COLO668 (cell line): ENCODE data around the gene ITGB4.

Experiments used
- DNase-seq: peaks from one replicate; lab custom pipeline; 2025; ENCODE audit not compliant: unreplicated experiment; lab: John Stamatoyannopoulos, UW

Gene ITGB4

DNA sequence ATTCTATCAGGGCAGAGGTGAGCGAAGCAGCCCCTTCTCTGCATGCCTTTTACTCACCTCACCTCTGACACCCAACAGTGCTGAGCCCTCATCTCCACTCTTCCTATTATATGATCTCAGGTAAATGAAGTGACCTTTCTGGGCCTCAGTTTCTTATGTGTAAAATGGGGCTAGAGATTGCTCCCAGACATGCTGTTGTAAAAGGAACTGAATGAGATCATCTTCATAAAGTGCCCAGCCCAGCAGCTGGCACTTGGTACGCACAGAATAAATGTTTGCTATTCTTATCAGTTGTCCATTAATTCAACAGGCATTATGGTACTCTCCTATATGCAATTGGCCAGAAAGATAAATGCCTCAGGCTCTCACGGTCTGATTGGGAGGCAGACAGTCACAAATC lies 48.3 kb downstream of the ITGB4 start:
- peak; percentile 57 for DNase-seq

DNA sequence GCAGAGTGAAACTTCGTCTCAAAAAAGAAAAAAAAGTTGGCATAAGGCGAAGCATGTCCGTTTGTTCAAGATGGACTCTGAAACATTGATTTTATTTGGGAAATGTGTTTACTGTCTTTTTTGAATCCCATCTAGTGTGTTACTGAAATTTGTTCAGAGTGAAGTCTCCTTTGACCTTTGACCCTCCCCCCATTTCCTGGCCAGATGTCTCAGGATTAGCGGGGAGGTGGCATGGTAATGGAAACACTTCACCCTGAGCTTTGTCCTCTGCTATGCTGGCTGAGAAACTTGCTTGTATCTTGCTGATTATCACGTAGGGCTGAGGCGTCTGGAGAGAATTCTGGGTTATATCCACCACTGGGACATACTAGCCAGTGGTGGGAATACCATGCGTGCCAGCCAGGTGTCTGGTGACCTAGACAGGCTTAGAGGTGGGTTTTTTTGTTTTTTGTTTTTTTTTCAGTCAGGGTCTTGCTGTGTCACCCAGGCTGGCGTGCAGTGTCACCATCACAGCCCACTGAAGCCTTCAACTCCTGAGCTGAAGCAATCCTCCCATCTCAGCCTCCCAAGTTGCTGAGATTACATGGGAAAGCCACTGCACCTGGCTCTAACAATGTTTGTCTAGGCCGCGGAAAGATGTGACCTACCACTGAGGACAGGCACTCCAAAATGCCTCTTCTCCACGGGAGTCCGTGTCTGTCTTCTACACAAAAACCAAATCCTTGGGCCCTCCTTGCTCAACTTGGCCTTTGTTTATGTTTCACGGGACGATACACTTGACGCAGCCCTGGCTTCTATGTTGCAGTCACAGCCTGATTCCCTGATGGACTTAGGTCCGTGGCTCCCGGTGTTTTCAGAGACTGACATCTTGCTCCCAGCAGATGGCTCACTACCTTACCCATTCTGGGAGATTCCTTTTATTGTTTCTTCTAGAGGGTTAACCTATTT lies 50.3 kb downstream of the ITGB4 start:
- DNase-seq = no peak

DNA sequence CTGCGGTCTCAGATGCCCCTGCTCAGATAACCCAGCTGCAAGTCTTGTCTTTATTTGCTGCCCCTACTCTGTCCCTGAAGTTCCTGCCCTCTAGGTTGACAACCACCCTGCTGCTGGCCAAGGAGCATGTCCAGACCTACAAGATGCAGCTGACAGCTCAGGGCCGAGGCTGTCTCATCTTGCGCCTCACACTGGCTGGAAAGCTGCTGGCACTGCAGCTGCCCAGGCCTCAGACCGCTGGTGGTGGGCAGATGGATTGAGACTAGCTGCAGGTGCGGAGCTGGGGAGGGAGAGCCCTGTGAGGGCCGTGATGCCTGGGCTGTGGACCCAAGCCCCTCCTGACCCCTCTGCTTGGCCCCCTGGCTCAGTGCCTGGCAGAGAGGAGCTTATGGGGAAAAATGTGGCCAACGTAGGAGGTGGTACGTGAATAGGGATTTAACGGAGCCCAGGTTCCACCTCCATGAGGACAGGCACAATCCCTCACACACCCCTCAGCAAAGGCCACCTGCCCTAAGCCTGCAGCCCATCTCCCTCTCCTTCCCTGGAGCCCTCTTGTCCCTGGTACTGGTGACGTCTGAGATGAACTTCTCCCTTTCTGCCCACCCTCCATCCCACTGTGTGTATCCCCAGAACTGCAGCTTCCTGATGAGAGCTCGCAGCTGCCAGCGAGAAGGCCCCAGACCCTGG lies 52.0 kb downstream of the ITGB4 start:
- DNase-seq = no peak

DNA sequence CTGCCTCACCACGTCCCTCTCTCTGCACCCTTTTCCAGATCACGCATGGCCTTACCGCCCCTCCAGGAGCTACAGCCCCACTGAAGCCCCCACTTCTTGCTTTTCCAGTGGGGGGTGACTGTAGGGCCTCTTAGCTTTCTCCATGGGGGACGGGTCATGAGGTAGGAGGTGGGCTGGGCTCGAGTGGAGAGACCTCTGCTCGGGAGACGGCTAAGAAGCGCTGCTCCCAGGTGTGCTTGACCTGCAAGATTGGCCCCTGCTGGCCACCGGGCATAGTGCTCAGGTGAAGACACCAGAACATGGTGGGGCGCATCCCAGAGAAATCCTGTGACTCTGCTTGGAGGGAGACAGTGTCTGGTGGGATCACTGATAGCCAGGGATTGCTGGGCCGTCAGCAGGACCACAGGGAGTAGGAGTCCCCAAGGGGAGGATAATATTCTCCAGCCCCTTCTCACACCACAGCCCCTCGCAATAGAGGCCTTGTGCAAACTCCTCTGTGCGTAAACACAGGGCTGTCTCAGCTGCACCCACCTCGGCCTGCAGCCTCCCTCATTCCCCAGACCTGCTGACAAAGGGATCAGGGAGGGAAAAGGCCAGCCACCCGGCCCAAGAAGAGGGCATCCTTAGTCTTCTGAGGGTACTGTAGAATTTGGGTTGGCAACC lies 52.7 kb downstream of the ITGB4 start:
- DNase-seq = peak; percentile 12

DNA sequence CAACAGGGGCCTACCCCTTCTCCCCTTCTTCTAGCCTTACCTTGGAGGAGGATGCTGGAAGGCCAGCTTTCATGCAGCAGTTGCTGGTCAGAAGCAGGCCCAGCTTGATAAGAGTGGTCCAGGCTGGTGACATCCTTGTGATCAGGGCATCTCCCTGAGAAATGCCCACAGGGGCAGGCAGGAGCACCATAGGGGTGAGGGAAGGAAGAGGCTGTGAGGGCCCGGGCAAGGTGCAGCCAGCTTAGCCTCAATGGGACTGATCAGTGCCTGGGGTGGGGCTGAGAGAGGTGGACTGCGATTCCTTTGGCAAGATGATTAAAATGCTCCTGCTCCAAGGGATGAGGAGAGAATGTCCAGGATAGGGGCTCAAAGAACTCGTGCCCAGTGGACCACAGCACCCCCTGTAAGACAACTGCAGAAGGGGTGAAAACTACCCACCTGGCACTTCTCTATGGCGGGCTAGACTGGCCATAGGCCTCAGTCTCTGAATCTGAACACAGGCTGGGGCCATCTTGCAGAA lies 53.3 kb downstream of the ITGB4 start:
- DNase-seq = no peak

DNA sequence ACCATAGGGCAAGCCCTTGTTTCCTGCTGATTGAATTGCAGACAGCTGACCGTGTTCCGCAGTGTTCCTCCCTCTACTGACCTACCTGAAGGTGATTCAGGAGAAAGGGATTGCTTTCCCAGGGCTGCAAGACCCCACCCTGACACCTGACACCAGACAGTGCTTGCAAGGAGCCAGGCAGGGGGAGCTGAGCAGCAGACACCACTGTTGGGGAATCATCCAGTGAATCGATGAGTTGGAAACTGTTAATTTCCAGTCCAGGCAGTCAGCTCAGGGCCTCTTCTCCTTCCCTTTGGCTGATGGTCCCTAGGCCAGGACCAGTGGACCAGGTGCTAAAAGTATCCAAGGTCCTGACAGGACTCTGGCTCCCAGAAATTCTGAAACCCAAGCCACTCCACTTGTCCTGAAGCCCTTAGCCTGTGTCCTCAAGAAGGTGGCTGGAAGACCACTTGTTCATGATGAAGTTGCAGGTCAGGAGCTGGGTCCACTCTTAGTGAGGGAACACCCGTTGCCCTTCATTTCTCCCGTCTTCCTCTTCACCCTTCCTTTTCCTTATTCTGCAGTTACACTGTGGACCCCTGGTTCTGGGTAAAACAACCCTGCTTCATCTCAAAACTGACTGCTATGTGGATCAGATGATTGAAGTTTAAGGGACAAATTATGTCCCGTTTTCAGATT lies 53.9 kb downstream of the ITGB4 start:
- peak; percentile 36 for DNase-seq

DNA sequence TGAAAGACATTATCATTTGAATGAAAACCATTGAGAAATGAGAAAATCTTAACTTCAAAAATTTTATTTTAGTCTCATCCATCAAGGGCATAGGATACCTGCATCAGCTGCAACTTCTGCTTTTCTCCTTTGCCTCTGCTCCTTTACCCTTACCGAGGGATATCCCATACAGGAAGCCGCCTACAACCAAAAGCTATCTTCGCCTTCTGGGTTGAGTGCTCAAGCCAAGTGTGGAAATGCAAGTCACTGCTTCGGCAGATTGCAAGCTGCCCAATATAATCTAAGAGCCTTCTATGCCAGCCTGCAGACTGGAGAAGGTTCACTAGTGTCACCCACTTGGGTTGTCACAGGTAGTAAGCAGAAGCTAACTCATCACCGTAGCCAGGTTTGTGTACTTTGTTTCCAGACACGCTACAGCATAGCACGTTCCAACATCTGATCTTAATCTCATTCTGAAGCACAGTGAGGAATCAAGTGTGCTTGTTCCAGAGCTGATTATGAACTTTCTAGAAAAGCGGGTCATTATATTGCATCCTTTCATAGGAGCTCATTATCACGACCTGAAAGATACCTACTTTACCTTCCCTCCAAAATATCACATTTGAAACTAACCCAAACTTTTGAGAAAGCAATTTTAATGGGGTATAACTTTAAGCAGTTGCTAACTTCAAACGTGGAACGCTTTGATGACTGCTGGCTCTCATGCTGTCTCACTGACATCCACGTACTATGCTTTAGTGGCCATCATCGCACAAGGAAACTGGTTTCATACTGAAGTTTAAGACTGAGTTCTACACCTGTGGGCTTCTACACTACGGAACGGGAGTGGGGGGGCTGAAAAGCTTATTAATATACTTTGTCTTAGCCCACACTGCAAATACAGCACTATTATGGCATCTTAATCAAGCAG lies 55.4 kb downstream of the ITGB4 start:
- DNase-seq = no peak

DNA sequence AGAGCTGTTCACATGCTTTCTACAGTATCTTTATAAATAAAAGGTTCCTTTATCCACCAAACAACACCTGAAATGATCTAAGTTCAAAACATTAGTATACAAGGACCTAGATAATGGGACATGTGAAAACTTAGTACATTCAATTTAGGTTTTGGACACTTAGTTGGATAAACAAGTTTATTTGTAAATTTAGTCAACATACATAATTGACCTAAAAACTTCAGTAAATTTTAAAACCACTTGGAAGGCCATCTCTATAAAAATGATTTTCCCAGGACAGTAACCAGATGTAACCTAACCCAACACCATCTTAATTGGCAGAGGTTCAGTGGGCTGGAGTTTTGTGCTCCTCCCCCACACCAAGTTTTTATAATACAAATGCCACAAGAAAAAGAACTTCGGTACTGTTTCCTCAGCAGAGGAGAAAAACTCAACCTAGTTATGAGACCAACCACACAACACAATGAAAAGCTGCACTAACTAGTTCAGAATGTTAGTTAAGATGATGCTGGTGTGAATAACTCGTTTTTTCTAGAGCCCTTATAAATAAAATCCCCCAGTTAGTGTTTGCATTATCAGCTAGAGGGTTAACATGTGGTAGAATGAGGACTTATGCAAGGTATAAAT lies 56.1 kb downstream of the ITGB4 start:
- DNase-seq = no peak

DNA sequence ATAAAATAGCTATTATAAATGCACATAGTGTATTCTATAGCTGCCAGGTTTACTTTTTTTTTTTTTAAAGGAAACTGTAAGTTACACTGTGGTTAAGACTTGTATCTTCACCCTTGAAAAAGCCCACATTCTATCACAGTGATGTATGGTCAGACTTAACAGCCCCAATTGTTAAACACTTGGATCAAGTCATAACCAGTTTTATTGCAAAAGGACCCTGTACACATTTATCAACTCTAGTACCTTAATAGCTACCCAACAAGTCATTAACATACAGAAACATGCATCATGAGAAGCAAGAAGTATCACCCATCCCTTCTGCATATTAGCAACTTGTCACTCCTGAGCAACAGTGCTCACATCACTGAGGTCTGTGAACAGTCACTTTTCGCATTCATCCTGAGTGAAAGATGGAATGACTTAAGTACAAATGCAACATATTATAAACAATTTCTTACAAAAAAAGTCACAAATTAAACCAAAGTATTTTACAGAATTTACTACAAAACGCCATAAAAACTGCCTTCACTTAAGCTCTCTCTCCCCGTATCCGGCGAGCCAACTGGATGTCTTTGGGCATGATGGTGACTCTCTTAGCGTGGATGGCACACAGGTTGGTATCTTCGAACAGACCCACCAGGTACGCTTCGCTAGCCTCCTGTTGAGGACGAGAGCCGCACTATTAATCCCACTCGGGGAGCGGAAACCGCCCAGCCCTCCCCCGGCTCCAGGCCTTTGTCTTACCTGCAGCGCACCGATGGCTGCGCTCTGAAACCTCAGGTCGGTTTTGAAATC lies 57.0 kb downstream of the ITGB4 start:
- peak; percentile 43 for DNase-seq

DNA sequence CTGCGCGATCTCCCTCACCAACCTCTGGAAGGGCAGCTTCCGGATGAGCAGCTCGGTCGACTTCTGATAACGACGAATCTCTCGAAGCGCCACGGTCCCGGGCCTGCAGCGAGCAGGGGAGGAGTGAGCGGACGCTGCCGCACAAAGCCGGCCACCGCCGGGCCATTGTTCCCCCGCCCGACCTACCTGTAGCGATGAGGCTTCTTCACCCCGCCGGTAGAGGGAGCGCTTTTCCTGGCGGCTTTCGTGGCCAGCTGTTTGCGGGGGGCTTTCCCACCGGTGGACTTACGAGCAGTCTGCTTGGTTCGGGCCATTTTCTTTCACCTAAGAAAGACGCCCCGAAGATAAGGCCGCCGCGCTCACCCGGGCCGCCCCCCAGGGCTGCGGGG lies 57.6 kb downstream of the ITGB4 start:
- DNase-seq = peak; percentile 66

DNA sequence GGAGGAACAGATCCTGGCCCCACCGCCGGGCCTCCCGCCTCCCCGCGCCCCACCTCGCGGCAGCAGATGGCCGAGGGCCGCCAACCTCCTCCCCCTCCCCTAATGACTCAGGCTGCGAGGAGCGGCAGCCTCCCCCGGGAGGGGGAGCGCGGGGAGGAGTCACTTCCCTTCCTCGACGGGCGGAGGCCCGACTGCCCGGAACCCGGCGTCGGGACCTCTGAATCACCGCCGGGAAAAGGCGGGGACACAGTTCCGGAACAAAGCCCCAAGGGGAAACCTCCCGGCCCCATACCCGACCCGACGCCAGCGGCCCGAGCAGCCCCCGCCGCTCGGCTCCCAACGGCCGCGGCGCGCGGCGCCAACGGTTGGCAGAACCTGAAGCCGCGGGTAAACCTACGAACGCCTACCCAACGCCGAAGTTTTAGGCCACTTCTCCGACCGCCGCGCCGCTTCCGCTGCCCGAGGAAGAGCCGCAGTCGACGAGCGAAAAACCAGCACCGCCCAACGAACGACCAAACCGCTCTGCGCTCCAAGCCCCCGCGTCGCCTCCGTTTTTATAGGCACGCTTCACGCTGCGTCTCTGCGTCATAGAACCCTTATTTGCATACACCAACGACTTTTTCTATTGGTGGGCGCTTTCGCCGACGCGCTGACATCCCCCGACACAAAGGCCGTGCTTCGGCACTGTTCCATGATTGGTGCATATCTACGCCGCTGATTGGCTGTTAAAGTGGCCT lies 58.2 kb downstream of the ITGB4 start:
- DNase-seq = peak; percentile 93

DNA sequence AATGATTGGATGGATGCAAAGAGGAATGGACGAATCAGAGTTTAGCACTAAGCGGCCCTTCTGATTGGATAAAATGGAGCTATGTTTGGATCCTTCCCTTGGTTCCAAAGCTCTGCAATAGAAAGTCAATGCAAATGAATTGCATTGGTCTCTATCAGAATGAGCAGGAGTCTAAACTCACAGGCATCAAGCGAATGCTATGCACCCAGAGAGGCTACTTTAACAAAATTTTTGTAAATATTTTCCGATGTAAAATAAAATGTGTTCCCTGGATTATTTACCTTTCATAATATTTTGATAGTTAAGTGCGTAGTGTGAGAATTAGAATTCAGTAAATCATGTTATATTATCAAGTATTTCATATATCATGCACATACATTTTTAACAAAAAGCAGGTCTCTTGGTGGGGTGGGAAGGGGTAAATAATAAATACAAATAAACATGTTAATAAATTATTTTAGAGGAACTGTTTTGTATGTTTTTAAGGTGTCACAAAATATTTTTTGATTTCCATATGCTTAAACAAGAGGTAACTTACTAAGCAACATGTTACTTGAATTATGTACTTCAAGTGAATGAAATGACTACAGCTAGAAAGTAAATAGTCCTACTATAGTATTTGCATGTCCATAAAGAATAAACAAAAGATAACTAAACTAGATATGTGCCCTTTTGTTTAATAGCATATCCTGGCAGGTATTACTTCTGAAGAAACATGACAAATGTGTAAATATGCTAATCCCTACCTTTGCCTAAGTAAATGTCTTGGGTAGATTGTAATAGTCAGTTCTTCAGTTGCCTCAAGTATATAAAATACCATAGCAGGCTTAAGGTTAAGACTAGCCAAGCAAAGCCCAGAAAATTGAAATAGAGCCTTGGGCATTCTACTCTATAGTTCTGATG lies 59.0 kb downstream of the ITGB4 start:
- no peak for DNase-seq

DNA sequence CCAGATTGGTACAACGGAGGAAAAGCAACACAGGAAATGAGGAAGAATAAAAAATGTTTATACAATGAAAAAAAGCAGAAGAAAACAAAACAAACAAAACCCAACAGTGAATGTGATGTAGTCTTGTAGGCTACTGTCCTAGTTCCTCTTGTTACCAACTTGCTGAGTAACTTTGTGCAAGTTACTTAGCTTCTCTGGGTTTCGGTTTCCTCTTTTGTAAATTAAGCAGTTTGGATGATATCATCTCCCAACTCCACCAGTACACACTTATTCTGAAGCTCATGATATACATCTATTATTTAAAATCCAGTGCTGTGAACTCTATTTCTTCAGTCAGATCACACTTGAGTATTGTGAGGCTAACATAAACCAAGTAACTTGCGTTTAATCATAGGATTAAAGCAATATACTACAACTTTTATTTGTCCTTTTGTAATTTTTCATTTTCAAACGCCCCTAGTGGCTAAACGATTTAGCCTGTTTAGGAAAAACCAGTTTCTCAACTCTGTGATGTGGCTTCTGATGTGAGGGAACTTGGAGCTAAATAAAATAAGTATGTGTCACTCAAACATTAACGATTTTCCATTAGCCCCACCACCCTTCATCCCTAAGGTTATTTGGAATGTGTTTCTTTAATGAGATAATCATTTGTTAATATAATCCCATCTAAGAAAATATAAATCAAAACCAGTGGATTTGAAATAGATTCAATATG lies 62.0 kb downstream of the ITGB4 start:
- DNase-seq = no peak

DNA sequence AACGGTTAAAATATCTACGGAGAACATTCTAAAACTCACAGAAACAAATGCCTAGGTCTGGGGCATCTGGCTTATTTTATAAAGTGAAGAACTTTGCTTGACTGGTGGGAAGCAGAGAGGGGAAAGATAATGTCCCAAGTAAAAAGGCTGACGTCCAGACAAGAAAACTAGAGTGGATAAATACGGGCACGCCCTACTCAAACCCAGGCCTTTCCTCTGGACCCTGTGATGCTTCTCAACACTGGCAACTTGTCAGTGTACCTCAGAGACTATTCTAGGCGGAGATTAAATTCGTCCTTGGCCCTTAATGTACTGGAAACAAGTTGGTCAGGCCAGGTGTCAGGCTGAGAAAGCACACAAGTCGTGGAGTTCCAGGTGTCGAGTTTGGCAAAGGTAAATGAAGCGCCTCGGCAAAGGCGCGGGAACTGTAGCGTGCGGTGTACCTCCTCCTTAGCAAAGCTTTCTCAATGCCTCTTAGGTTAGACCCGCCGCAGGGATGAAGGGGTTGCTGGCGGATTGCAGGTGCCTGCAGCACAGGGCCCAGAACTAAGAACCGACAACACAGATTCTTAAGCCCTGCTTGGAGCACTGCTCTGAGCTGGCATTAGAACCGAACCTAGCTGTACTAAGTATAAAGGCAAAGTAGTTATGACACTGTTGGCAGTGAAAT lies 62.7 kb downstream of the ITGB4 start:
- DNase-seq = peak; percentile 36

DNA sequence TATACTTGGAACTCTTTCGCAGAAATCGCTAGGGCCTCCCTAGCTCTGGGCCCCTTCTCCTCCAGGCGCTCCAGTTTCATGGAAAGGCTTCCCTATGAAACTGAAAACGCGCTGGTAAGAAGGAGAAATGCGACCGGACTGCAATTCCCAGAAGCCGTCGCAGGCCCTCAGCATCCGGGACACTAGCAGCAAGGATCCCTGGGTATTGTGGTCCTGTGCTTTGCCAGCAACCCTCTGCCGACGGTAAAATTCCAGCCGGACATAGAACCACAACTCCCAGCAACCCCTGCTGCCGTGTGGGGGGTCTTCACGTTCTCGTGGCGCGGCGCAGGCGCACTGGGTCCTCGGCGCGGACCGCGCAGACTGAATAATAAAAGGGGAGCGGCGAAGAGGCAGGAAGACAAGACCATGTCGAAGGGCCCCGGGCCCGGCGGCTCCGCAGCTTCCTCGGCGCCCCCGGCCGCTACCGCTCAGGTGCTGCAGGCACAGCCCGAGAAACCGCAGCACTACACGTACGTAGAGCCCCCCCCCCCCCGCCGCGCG lies 63.3 kb downstream of the ITGB4 start, which contains the start of gene UNK:
UNK (plus strand) TSS at position 334 of the 543 bp plus-strand sequence; CDS start at position 409, 75 bp downstream.
- peak; percentile 93 for DNase-seq
